ENCODE results near the gene CD22.

CD22 gene

DNA sequence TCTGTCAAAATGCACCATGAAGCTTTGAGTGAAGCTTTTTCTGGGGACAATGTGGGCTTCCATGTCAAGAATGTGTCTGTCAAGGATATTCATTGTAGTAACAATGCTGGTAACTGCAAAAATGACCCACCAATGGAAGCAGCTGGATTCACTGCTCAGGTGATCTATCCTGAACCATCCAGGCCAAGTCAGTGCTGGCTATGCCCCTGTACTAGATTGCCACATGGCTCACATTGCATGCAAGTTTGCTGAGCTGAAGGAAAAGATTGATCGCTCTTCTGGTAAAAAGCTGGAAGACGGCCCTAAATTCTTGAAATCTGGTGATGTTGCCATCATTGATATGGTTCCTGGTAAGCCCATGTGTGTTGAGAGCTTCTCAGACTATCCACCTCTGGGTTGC is 54.5 kb downstream of the CD22 start:
- no peak for DNase-seq (ENCODE audit: low read depth in 2 of 2)

DNA sequence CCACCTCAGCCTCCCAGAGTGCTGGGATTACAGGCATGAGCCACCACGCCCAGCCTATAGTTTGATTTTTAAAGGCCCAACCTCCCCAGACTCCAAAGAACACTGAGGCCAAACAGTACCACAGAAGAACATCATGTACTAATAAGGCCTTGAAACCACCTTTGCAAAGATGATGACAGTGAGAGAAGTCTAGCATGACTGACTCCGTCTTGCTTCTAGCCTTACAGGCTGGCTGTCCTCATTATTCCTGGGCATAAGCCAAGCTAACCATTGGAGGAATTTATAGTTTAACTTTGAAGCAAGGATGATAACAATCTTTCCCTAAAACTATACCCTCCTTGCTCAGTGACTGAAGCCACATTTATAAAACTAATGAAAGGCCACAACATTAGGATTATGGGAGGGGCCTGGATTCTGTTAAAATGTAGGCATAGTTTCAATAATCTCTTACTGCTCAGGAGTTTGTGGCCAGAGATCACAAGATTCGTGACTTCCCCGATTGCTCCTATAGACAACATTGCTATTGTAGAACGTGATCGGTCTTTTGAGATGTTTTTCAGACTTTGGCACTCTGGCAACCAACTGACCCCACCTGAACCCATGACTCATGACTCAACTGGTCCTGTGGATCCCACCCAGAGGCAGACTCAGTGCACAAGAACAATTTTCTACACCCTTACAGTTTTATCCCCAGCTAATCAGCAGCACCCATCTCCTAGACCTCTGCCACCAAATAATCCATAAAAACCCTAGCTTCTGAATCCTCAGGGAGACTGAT is 59.5 kb downstream of the CD22 start:
- no peak for DNase-seq (ENCODE audit: low read depth in 2 of 2)

DNA sequence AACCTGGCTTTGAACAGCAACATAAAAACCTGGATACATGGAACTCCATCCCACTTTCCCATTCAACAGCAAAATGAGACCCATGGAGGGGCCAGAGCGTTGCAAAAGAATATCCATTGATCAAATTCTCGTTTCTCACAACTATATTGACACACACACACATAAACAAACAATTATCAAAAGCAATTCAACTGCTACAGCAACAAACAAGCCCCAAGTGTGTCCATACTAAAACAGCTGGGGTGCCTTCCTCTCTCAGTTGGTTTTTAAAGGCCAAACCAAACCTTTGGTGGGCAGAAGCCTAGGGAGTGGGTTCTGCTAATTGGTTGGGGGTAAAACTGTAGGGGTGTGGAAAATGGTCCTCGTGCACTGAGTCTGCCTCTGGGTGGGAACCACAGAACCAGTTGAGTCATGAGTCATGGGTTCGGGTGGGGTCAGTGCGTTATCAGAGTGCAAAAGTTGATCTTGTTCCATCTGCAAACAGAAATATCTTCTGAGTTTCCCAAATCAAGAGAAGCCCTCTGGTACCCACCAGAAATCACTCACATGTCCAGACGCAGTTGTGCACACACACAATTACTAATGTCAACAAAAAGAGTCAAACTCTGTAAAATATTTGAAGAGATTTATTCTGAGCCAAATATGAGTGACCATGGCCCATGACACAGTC is 60.3 kb downstream of the CD22 start:
- no peak for DNase-seq (ENCODE audit: low read depth in 2 of 2)

DNA sequence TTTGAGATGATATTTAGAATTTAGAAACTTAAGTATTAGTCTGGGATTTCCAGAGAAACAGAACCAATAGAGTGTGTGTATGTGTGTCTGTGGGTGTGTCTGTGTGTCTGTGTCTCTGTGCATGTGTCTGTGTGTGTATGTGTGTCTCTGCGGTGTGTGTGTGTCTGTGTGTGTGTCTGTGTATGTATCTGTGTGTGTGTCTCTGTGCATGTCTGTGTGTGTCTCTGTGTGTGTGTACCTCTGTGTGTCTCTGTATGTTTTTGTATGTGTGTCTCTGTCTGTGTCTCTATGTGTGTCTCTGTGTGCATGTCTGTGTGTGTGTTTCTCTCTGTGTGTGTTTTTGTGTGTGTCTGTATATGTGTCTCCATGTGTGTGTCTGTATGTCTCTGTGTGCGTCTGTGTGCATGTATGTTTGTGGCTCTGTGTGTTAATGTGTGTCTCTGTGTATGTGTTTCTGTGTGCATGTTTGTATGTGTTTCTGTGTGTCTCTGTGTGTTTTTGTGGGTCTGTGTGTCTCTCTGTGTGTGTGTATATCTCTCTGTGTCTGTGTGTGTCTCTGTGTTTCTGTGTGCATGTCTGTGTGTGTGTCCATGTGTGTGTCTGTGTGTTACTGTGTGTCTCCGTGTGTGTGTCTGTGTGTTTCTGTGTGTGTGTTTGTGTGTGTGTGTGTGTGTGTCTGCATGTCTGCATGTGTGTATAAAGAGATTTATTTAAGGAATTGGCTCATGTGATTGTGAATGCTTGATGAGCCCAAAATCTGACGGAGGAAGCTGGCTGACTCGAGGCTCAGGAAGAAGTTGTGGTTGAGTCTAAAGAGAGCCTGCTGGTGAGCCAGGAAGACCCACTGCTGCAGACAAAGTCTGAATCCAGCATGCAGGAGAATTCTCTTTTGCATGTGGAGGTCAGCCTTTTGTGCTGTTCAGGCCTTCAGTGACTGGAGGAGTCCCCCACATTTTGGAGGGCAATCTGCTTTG is 64.0 kb downstream of the CD22 start:
- no peak for DNase-seq (ENCODE audit: low read depth in 2 of 2)

DNA sequence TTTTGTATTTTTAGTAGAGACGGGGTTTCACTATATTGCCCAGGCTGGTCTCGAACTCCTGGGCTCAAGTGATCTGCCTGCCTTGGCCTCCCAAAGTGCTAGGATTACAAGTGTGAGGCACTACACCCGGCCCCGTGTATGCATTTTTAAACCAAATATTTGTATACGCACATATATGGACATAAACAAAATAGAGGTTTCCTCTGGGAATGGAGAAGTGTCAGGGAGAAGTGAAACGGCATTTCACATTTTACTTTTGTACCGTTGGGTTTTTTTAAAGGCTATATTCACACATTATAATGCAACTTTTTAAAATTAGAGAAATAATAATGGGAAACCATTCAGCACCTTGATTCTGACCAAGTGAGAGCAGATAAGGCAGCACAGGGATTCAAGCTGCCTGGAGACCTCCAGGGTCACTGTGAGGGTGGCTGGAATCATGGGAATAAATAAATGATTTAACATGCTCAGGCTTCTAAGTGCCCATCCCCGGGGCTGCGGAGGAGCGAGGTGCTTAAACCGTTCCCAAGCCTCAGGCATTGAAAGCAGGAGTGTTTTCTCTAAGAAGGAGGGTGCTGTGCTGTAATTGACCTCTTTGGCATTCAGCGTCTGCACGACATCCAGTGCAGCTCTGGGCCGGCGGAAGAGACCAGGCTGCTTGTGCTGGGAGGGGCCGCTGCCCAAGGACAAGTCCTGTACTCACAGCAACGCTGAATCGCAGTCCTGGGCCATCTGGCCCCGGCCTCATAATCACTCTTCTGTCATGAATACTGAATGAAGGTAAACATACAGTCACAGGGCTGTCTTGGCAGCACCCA is 66.6 kb downstream of the CD22 start:
- no peak for DNase-seq (ENCODE audit: low read depth in 2 of 2)

DNA sequence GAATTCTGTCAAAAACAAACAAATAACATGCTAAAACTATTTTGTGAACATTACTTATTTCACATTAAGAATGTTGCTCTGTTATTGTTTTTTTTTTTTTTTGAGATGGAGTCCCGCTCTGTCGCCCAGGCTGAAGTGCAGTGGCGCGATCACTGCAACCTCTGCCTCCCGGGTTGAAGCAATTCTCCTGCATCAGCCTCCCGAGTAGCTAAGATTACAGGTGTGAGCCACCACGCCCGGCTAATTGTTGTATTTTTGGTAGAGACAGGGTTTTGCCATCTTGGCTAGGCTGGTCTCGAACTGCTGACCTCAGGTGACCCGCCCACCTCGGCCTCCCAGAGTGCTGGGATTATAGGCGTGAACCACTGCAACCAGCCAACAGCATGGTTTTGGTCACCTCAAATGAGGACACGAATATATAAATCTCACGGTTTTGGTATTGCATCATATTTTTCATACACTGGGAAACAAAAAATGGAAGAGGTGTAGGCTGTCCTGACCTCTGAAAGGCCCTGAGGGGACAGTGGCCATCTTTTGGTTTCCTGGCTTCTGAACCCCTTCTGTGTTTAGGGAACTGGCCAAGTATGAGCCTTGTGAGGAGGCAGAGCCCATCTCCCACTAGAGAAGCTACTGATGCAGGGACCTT is 67.4 kb downstream of the CD22 start:
- no peak for DNase-seq (ENCODE audit: low read depth in 2 of 2)

Measured in stimulated activated CD8-positive, alpha-beta memory T cell treated with anti-CD3 and anti-CD28 coated beads, Interleukin-7, amount 100 ng/mL, for 4 hours (primary cell).